ENCODE measurements around the gene TBC1D22A.

Gene TBC1D22A

GRCh38 chr22:46737105-46737975 is 25.1 kb upstream of the TBC1D22A start:
- peak in 1 of 2 donors; percentile 41 for DNase-seq (ENCODE audit: low read depth in 2 of 2)

GRCh38 chr22:46737976-46738646 is 24.3 kb upstream of the TBC1D22A start, which contains the start of gene CERK:
TSS of gene CERK (minus strand) at chr22:46738252. CDS start at chr22:46738148, 104 bp downstream.
- DNase-seq (ENCODE audit: low read depth in 2 of 2): peak; percentile 33 to 44

- no peak for DNase-seq (ENCODE audit: low read depth in 2 of 2)
These were observed 23.8 kb upstream of the TBC1D22A start for GRCh38 chr22:46738647-46739093.

- DNase-seq (ENCODE audit: low read depth in 2 of 2): peak in 1 of 2 donors; percentile 60
These were observed 23.2 kb upstream of the TBC1D22A start for GRCh38 chr22:46739094-46739870.

GRCh38 chr22:46740910-46741780 is 21.3 kb upstream of the TBC1D22A start:
- no peak for DNase-seq (ENCODE audit: low read depth in 2 of 2)

GRCh38 chr22:46741974-46742519 is 20.4 kb upstream of the TBC1D22A start:
- no peak for DNase-seq (ENCODE audit: low read depth in 2 of 2)

GRCh38 chr22:46742576-46743221 is 19.8 kb upstream of the TBC1D22A start:
- DNase-seq (ENCODE audit: low read depth in 2 of 2): no peak

GRCh38 chr22:46744581-46744980 is 17.9 kb upstream of the TBC1D22A start:
- no peak for DNase-seq (ENCODE audit: low read depth in 2 of 2)

GRCh38 chr22:46746192-46746591 is 16.3 kb upstream of the TBC1D22A start:
- no peak for DNase-seq (ENCODE audit: low read depth in 2 of 2)

- DNase-seq (ENCODE audit: low read depth in 2 of 2): no peak
These were observed 15.8 kb upstream of the TBC1D22A start for GRCh38 chr22:46746620-46747019.

GRCh38 chr22:46747646-46748045 is 14.8 kb upstream of the TBC1D22A start:
- no peak for DNase-seq (ENCODE audit: low read depth in 2 of 2)

GRCh38 chr22:46748206-46748907 is 14.1 kb upstream of the TBC1D22A start:
- DNase-seq (ENCODE audit: low read depth in 2 of 2): no peak

GRCh38 chr22:46748908-46749675 is 13.4 kb upstream of the TBC1D22A start:
- no peak for DNase-seq (ENCODE audit: low read depth in 2 of 2)

- no peak for DNase-seq (ENCODE audit: low read depth in 2 of 2)
These were observed 12.5 kb upstream of the TBC1D22A start for GRCh38 chr22:46749682-46750529.

- DNase-seq (ENCODE audit: low read depth in 2 of 2): no peak
These were observed 12.0 kb upstream of the TBC1D22A start for GRCh38 chr22:46750530-46750800.

- DNase-seq (ENCODE audit: low read depth in 2 of 2): no peak
These were observed 11.5 kb upstream of the TBC1D22A start for GRCh38 chr22:46750863-46751443.

- no peak for DNase-seq (ENCODE audit: low read depth in 2 of 2)
These were observed 10.0 kb upstream of the TBC1D22A start for GRCh38 chr22:46752286-46752987.

Data from activated CD4-positive, alpha-beta T cell treated with anti-CD3 and anti-CD28 coated beads for 24 hours (primary cell).